ENCODE results near the gene GNB1L. TPM values are rescaled to one million over a fixed set of nuclear protein-coding genes. Genes with fewer than 3 reads are reported as not detected.

Gene GNB1L
- total and polyA plus RNA-seq, 7 experiments from 2014 or later: 4.2 to 20.8 (median 10.6) TPM

GRCh38 chr22:19901577-19902244 is 47.0 kb upstream of the GNB1L start:
- no peaks in the 10 kb centered on the region for H3K9me3 ChIP-seq (ENCODE audit: control insufficient read depth in 2 of 3, low read length in 3 of 3)
- H3K4me3 ChIP-seq (ENCODE audit: low read length): no peak overlapping the region
- ChIA-PET POLR2A (interaction anchor here (0.6 to 1.5 kb wide), 5 partner anchors 10 to 232 kb away, joined by 3 to 7 read pairs (median 4); no protein-coding TSS in a partner anchor), CTCF (interaction anchor here (0.6 to 1.8 kb wide), 2 partner anchors 134 to 171 kb away, joined by 3 to 7 read pairs; no protein-coding TSS in a partner anchor)
- peaks cover 0 to 9% of the 10 kb centered on the region in 2 donors for H3K4me1 ChIP-seq (ENCODE audit: control insufficient read depth in 2 of 2, insufficient read depth in 2 of 2, low read length in 2 of 2)
- Mint-ChIP-seq H3K27me3 (no peaks in the 10 kb centered on the region), H3K9me3 (no peaks in the 10 kb centered on the region), H3K4me3 (no peak overlapping the region), H3K27ac (peak overlapping the region in 2 of 9 donors; percentile 12 to 56), H3K4me1 (peaks cover 0 to 17% (median 12%) of the 10 kb centered on the region in 7 donors), H3K36me3 (peaks cover 0 to 29% (median 3%) of the 10 kb centered on the region in 5 donors)
- ATAC-seq (no peak), DNase-seq (no peak)
- no peaks in the 10 kb centered on the region for H3K27me3 ChIP-seq (ENCODE audit: control insufficient read depth in 2 of 2, insufficient read depth in 2 of 2, low read length in 2 of 2)
- intact Hi-C loops (cut with micrococcal nuclease): no loop called here
- peaks cover 0 to 9% (median 2%) of the 10 kb centered on the region in 3 experiments for H3K36me3 ChIP-seq (ENCODE audit: control insufficient read depth in 2 of 3, insufficient read depth in 3 of 3, low read length in 3 of 3)
- no peak overlapping the region for H3K27ac ChIP-seq (ENCODE audit: low read depth, low read length)

DNA sequence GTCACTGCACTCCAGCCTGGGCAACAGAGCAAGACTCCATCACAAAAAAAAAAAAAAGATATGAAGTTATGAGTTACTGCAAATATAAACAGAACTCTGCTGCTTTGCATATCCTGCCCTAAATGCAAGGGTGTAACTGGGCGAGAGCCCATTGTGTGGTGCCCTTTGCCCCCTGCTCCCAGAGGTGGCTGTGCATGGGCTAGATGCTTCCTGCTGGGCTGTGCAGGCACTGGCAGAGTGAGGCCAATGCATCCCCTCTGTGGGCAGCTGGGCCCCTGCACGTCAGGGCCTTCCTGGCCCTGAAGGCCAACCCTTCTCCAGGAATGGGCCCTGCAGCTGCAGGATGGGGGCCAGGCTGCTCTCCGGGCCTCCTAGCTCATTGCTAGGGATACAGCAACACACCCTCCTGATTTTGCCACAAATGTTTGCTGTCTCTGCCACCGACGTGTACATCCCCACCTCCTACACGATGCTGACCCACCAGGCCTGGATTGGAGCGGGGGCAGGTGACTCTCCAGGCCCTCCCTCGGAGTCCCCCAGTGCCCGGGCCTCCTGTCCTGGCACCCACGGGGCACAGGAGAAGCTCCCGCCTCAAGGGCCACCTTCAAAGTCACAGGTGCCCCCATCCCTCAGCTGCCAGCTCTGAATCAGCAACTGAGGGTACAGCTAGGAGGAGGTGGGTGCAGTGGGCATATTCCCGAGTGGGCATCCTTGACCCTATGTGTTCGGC is 46.2 kb upstream of the GNB1L start:
- Histone ChIP-seq H3K36me3 (ENCODE audit: control insufficient read depth in 2 of 3, insufficient read depth in 3 of 3, low read length in 3 of 3) (peaks cover 0 to 9% (median 2%) of the 10 kb centered on the region in 3 experiments), H3K9me3 (ENCODE audit: control insufficient read depth in 2 of 3, low read length in 3 of 3) (no peaks in the 10 kb centered on the region), H3K27ac (ENCODE audit: low read depth, low read length) (no peak overlapping the region), H3K4me1 (ENCODE audit: control insufficient read depth in 2 of 2, insufficient read depth in 2 of 2, low read length in 2 of 2) (peaks cover 0 to 17% of the 10 kb centered on the region in 2 donors), H3K4me3 (ENCODE audit: low read length) (no peak overlapping the region), H3K27me3 (ENCODE audit: control insufficient read depth in 2 of 2, insufficient read depth in 2 of 2, low read length in 2 of 2) (no peaks in the 10 kb centered on the region)
- H3K4me3 Mint-ChIP-seq: no peak overlapping the region
- no peak for ATAC-seq
- peak overlapping the region in 1 of 9 donors; percentile 56 for H3K27ac Mint-ChIP-seq
- H3K36me3 Mint-ChIP-seq: peaks cover 0 to 20% (median 0%) of the 10 kb centered on the region in 5 donors
- DNase-seq: no peak
- intact Hi-C loops (cut with micrococcal nuclease): no loop called here
- H3K9me3 Mint-ChIP-seq: no peaks in the 10 kb centered on the region
- H3K4me1 Mint-ChIP-seq: peaks cover 0 to 21% (median 18%) of the 10 kb centered on the region in 7 donors
- ChIA-PET POLR2A (interaction anchor here (1.2 to 1.5 kb wide), 3 partner anchors 9 to 45 kb away, joined by 3 to 7 read pairs (median 3); no protein-coding TSS in a partner anchor), CTCF (interaction anchor here (0.6 to 1.8 kb wide), 2 partner anchors 133 to 170 kb away, joined by 3 to 7 read pairs; no protein-coding TSS in a partner anchor)
- no peaks in the 10 kb centered on the region for H3K27me3 Mint-ChIP-seq

DNA sequence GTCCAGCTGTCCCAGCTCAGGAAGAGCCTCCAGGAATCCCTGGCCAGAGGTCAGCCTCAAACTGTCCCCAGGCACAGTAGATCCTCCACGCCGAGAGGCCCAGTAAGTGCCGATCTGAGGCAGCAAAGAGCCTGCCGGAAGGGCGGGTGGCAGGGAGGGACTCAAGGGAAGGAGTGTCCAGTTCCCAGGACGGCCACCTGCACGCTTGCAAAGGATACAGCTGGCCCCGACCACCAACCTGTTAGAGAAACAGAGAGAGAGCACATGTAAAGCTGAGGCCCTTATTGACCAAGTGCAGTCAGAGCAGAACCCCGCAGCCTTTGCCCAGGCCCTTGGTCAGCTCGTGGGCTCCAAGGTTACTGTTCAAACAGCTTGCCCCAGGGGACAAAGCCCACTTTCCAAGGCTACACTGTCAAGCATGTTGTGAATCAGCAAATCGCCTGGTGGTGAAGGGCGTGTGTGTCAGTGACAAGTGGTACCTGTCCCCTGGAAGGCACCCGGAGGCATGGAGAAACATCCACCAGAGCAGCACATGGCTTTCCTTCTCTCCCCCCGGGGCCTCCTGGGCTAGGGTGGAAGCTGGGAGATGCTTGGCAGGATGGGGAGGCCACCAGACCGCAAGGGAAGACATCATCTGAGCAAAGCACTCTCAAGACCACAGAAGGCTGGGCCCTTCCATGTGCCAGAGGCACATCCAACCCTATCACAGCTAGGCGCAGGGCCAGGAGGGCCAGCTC is 44.3 kb upstream of the GNB1L start:
- Mint-ChIP-seq H3K9me3 (no peaks in the 10 kb centered on the region), H3K4me3 (no peak overlapping the region), H3K36me3 (peaks cover 0 to 24% (median 3%) of the 10 kb centered on the region in 5 donors), H3K27me3 (no peaks in the 10 kb centered on the region), H3K27ac (peak overlapping the region in 4 of 9 donors; percentile 31 to 47 (median 42)), H3K4me1 (peaks cover 3 to 39% (median 36%) of the 10 kb centered on the region in 7 donors)
- ChIA-PET POLR2A (interaction anchor here (0.8 to 1.3 kb wide), 2 partner anchors 8 to 13 kb away, joined by 3 to 4 read pairs; no protein-coding TSS in a partner anchor), CTCF (interaction anchor here (1.0 to 1.4 kb wide), 2 partner anchors 165 to 169 kb away, joined by 3 to 6 read pairs; no protein-coding TSS in a partner anchor)
- peaks cover 0 to 35% of the 10 kb centered on the region in 2 donors for H3K4me1 ChIP-seq (ENCODE audit: control insufficient read depth in 2 of 2, insufficient read depth in 2 of 2, low read length in 2 of 2)
- intact Hi-C loops (cut with micrococcal nuclease): no loop called here
- no peak overlapping the region for H3K4me3 ChIP-seq (ENCODE audit: low read length)
- H3K36me3 ChIP-seq (ENCODE audit: control insufficient read depth in 2 of 3, insufficient read depth in 3 of 3, low read length in 3 of 3): peaks cover 0 to 9% (median 2%) of the 10 kb centered on the region in 3 experiments
- no peaks in the 10 kb centered on the region for H3K27me3 ChIP-seq (ENCODE audit: control insufficient read depth in 2 of 2, insufficient read depth in 2 of 2, low read length in 2 of 2)
- no peak overlapping the region for H3K27ac ChIP-seq (ENCODE audit: low read depth, low read length)
- no peaks in the 10 kb centered on the region for H3K9me3 ChIP-seq (ENCODE audit: control insufficient read depth in 2 of 3, low read length in 3 of 3)
- ATAC-seq (no peak), DNase-seq (no peak)

- H3K27ac Mint-ChIP-seq: no peak overlapping the region
- H3K4me1 ChIP-seq (ENCODE audit: control insufficient read depth in 2 of 2, insufficient read depth in 2 of 2, low read length in 2 of 2): peaks cover 2 to 44% of the 10 kb centered on the region in 2 donors
- no peaks in the 10 kb centered on the region for H3K27me3 ChIP-seq (ENCODE audit: control insufficient read depth in 2 of 2, insufficient read depth in 2 of 2, low read length in 2 of 2)
- peaks cover 0 to 24% (median 5%) of the 10 kb centered on the region in 5 donors for H3K36me3 Mint-ChIP-seq
- no peaks in the 10 kb centered on the region for H3K9me3 Mint-ChIP-seq
- POLR2A ChIA-PET: interaction anchor here (0.5 to 0.8 kb wide), 2 partner anchors 12 to 393 kb away, joined by 3 to 4 read pairs; no protein-coding TSS in a partner anchor
- peaks cover 5 to 47% (median 44%) of the 10 kb centered on the region in 7 donors for H3K4me1 Mint-ChIP-seq
- no peak overlapping the region for H3K27ac ChIP-seq (ENCODE audit: low read depth, low read length)
- DNase-seq (no peak), ATAC-seq (no peak)
- intact Hi-C loops (cut with micrococcal nuclease): no loop called here
- no peaks in the 10 kb centered on the region for H3K27me3 Mint-ChIP-seq
- peak overlapping the region in 1 of 10 donors; percentile 38 for H3K4me3 Mint-ChIP-seq
- CTCF ChIA-PET: no interaction called here
- H3K4me3 ChIP-seq (ENCODE audit: low read length): no peak overlapping the region
- H3K9me3 ChIP-seq (ENCODE audit: control insufficient read depth in 2 of 3, low read length in 3 of 3): no peaks in the 10 kb centered on the region
- peaks cover 0 to 9% (median 2%) of the 10 kb centered on the region in 3 experiments for H3K36me3 ChIP-seq (ENCODE audit: control insufficient read depth in 2 of 3, insufficient read depth in 3 of 3, low read length in 3 of 3)
Observed at GRCh38 chr22:19898145-19898544, 43.5 kb upstream of the GNB1L start.

DNA sequence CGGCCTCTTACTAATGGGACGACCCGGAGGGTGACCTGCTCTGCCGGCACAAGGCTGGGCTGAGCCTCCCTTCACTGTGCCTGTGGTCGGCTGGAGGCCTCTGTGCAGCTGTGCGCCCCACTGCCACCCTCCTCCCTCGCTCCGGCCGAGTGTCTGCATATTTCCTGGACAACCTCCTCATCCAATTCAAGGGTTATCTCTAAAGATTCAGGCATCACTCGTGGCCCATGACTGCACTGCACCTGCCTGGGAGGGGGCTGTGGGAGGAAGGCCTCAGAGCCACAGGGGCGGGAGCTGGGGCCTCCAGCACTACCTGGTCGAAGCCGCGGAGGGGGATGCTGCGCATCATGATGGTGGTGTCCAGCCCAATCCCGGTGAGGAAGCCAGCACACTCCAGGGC is 43.1 kb upstream of the GNB1L start:
- no peaks in the 10 kb centered on the region for H3K9me3 ChIP-seq (ENCODE audit: control insufficient read depth in 2 of 3, low read length in 3 of 3)
- POLR2A ChIA-PET: interaction anchor here (0.5 to 2.5 kb wide), 3 partner anchors 9 to 393 kb away, joined by 3 to 20 read pairs (median 3); partner anchors contain the start of genes GNB1L and RTL10
- CTCF ChIA-PET: interaction anchor here (1.2 to 1.8 kb wide), 2 partner anchors 13 to 167 kb away, joined by 5 to 10 read pairs; no protein-coding TSS in a partner anchor
- Mint-ChIP-seq H3K4me3 (peak overlapping the region in 1 of 10 donors; percentile 2), H3K9me3 (no peaks in the 10 kb centered on the region), H3K36me3 (peaks cover 0 to 24% (median 5%) of the 10 kb centered on the region in 5 donors), H3K27me3 (no peaks in the 10 kb centered on the region), H3K27ac (peak overlapping the region in 3 of 9 donors; percentile 85 to 100 (median 99)), H3K4me1 (peaks cover 9 to 52% (median 48%) of the 10 kb centered on the region in 7 donors)
- H3K27ac ChIP-seq (ENCODE audit: low read depth, low read length): no peak overlapping the region
- H3K27me3 ChIP-seq (ENCODE audit: control insufficient read depth in 2 of 2, insufficient read depth in 2 of 2, low read length in 2 of 2): no peaks in the 10 kb centered on the region
- ATAC-seq: no peak
- intact Hi-C loops (cut with micrococcal nuclease): no loop called here
- no peak for DNase-seq
- H3K4me3 ChIP-seq (ENCODE audit: low read length): no peak overlapping the region
- H3K4me1 ChIP-seq (ENCODE audit: control insufficient read depth in 2 of 2, insufficient read depth in 2 of 2, low read length in 2 of 2): peaks cover 6 to 48% of the 10 kb centered on the region in 2 donors
- H3K36me3 ChIP-seq (ENCODE audit: control insufficient read depth in 2 of 3, insufficient read depth in 3 of 3, low read length in 3 of 3): peaks cover 0 to 9% (median 2%) of the 10 kb centered on the region in 3 experiments
